Activated B cell treated with CpG ODN at 0.5 μM for 24 hours (primary cell): Measurements from ENCODE around the gene FCER1G. TPM values are rescaled to one million over a fixed set of nuclear protein-coding genes. Genes with fewer than 3 reads are reported as not detected.

ENCODE experiments used
- ATAC-seq: fragments of 200-7000 bp; cut with Tn5 transposase; one replicate; pipeline ENCODE4 v1.10.0; 2021; ENCODE audit warnings: low read depth, mild to moderate bottlenecking, moderate library complexity
- CTCF ChIA-PET: fragments of 350-600 bp; sonication (Branson Sonifier 250); formaldehyde crosslinking; loops from one replicate; lab custom pipeline; 2021; ENCODE audit warnings: antibody characterized with exemption; lab: Charles Lee
- POLR2A ChIA-PET: fragments of 350-600 bp; sonication (Branson Sonifier 250); formaldehyde crosslinking; loops from one replicate; lab custom pipeline; 2021; ENCODE audit warnings: antibody characterized with exemption; lab: Charles Lee
- DNase-seq: peaks from one replicate; pipeline ENCODE4 v3.0.0; 2022
- H3K27ac Mint-ChIP-seq: one replicate; pipeline ENCODE4 v1.8.0; 2020; ENCODE audit warnings: mixed read lengths
- H3K27me3 Mint-ChIP-seq: one replicate; pipeline ENCODE4 v1.8.0; 2021; ENCODE audit warnings: mixed read lengths
- H3K36me3 Mint-ChIP-seq: one replicate; pipeline ENCODE4 v1.8.0; 2021; ENCODE audit warnings: low read depth, mixed read lengths
- H3K4me1 Mint-ChIP-seq: one replicate; pipeline ENCODE4 v1.8.0; 2021; ENCODE audit warnings: mixed read lengths
- H3K4me3 Mint-ChIP-seq: one replicate; pipeline ENCODE4 v1.8.0; 2020; ENCODE audit warnings: mild to moderate bottlenecking, mixed read lengths
- H3K9me3 Mint-ChIP-seq: one replicate; pipeline ENCODE4 v1.8.0; 2020; ENCODE audit warnings: mixed read lengths
- CTCF ChIP-seq: fragments of 200-600 bp; IDR thresholded peaks from one replicate; pipeline ENCODE4 v1.8.0; 2022; ENCODE audit warnings: antibody characterized with exemption, mild to moderate bottlenecking
- intact Hi-C: fragments of 100-400 bp; cut with micrococcal nuclease; formaldehyde crosslinking; loops from one replicate; pipeline ENCODE4 v1.15.1; 2024
- total RNA-seq: library from RNA; stranded (reverse); gene quantifications from 2 replicates; pipeline ENCODE4 v1.2.3, GENCODE V29; 2022

Gene FCER1G
- total RNA-seq, 1 donor from 2014 or later: 0.60 TPM

- CTCF ChIA-PET: no interaction called here
- no peak for TF ChIP-seq CTCF
- DNase-seq (no peak), ATAC-seq (no peak)
- no peak overlapping the region for H3K4me3 Mint-ChIP-seq
- no peaks in the 10 kb centered on the region for H3K27me3 Mint-ChIP-seq
- POLR2A ChIA-PET: interaction anchor here (4.3 kb wide), 1 partner anchor 8 kb away, joined by 42 read pairs; the partner anchor contains the start of gene PPOX
- H3K27ac Mint-ChIP-seq: no peak overlapping the region
- H3K9me3 Mint-ChIP-seq: no peaks in the 10 kb centered on the region
- intact Hi-C loops: no loop called here
- peaks cover 44% of the 10 kb centered on the region for H3K4me1 Mint-ChIP-seq
- peaks cover 72% of the 10 kb centered on the region for H3K36me3 Mint-ChIP-seq
Measured at GRCh38 chr1:161173711-161174110, 41.4 kb upstream of the FCER1G start.

- intact Hi-C loops: no loop called here
- Mint-ChIP-seq H3K4me1 (peaks cover 44% of the 10 kb centered on the region), H3K9me3 (no peaks in the 10 kb centered on the region), H3K27ac (peak overlapping the region; percentile 59), H3K27me3 (no peaks in the 10 kb centered on the region), H3K36me3 (peaks cover 64% of the 10 kb centered on the region), H3K4me3 (no peak overlapping the region)
- ATAC-seq: no peak
- DNase-seq: no peak
- no peak for TF ChIP-seq CTCF
- ChIA-PET CTCF (no interaction called here), POLR2A (interaction anchor here (4.3 kb wide), 1 partner anchor 9 kb away, joined by 42 read pairs; the partner anchor contains the start of gene PPOX)
Measured at GRCh38 chr1:161174911-161175310, 40.2 kb upstream of the FCER1G start.

GRCh38 chr1:161175771-161176453 lies 39.2 kb upstream of the FCER1G start:
- no peak for TF ChIP-seq CTCF
- no peak for ATAC-seq
- H3K9me3 Mint-ChIP-seq: no peaks in the 10 kb centered on the region
- H3K36me3 Mint-ChIP-seq: peaks cover 57% of the 10 kb centered on the region
- POLR2A ChIA-PET: interaction anchor here (1.0 to 4.3 kb wide), 10 partner anchors 10 to 469 kb away, joined by 3 to 42 read pairs (median 6); partner anchors contain the start of genes DEDD, NDUFS2, PPOX and UFC1
- H3K4me3 Mint-ChIP-seq: peak overlapping the region; percentile 99
- H3K4me1 Mint-ChIP-seq: peaks cover 53% of the 10 kb centered on the region
- H3K27ac Mint-ChIP-seq: peak overlapping the region; percentile 99
- intact Hi-C loops: no loop called here
- no peaks in the 10 kb centered on the region for H3K27me3 Mint-ChIP-seq
- CTCF ChIA-PET: interaction anchor here (0.8 to 2.8 kb wide), 3 partner anchors 10 to 206 kb away, joined by 3 to 18 read pairs (median 7); partner anchors contain the start of gene PPOX
- DNase-seq: no peak

- peaks cover 50% of the 10 kb centered on the region for H3K36me3 Mint-ChIP-seq
- CTCF ChIA-PET: interaction anchor here (0.8 to 2.8 kb wide), 3 partner anchors 11 to 205 kb away, joined by 3 to 18 read pairs (median 7); partner anchors contain the start of gene PPOX
- H3K4me3 Mint-ChIP-seq: peak overlapping the region; percentile 99
- POLR2A ChIA-PET: interaction anchor here (0.6 to 4.3 kb wide), 15 partner anchors 10 to 469 kb away, joined by 3 to 42 read pairs (median 6); partner anchors contain the start of genes DEDD, NDUFS2, PPOX and TOMM40L
- no peak for DNase-seq
- no peak for ATAC-seq
- H3K27ac Mint-ChIP-seq: peak overlapping the region; percentile 99
- H3K4me1 Mint-ChIP-seq: peaks cover 57% of the 10 kb centered on the region
- intact Hi-C loops: loop anchor here (1.0 kb wide), 5 partner anchors 9 to 49 kb away; partner anchors contain the start of genes DEDD and PPOX
- TF ChIP-seq CTCF: no peak
- H3K9me3 Mint-ChIP-seq: no peaks in the 10 kb centered on the region
- no peaks in the 10 kb centered on the region for H3K27me3 Mint-ChIP-seq
Measured at GRCh38 chr1:161176468-161177111, 38.5 kb upstream of the FCER1G start.
